Measurements from ENCODE around the gene PLD5. TPM values are rescaled to one million over a fixed set of nuclear protein-coding genes. Genes with fewer than 3 reads are reported as not detected.
"Not testable (repeated sequence)": the region's sequence is repeated elsewhere in the genome, so short reads cannot be mapped to it uniquely, and the experiment has no call there.

The PLD5 gene
- total RNA-seq, 2 donors from 2014 or later, result 0.27 TPM; not detected in 1

- no peak for TF ChIP-seq CTCF (IDR thresholded peaks at IDR 0.05)
- Histone ChIP-seq H3K4me3 (no peak overlapping the region), H3K27ac (no peak overlapping the region), H3K36me3 (no peaks in the 10 kb centered on the region), H3K9ac (ENCODE audit: low read depth in 2 of 2, low read length in 2 of 2) (no peak overlapping the region), H3K4me1 (no peaks in the 10 kb centered on the region), H3K27me3 (no peaks in the 10 kb centered on the region), H3K9me3 (no peaks in the 10 kb centered on the region)
- no peak for DNase-seq
- intact Hi-C loops (cut with DNase I), result no loop called here
Measured at GRCh38 chr1:242405947-242406346, 118.5 kb downstream of the PLD5 start.

GRCh38 chr1:242404296-242404695, 120.2 kb downstream of the PLD5 start:
- Histone ChIP-seq H3K27me3 (no peaks in the 10 kb centered on the region), H3K4me1 (no peaks in the 10 kb centered on the region), H3K4me3 (no peak overlapping the region), H3K9me3 (no peaks in the 10 kb centered on the region), H3K9ac (ENCODE audit: low read depth in 2 of 2, low read length in 2 of 2) (no peak overlapping the region), H3K36me3 (no peaks in the 10 kb centered on the region), H3K27ac (no peak overlapping the region)
- intact Hi-C loops (cut with DNase I), result no loop called here
- TF ChIP-seq CTCF (IDR thresholded peaks at IDR 0.05), result no peak
- DNase-seq, result no peak

GRCh38 chr1:242402956-242403355, 121.5 kb downstream of the PLD5 start:
- Histone ChIP-seq H3K27me3 (no peaks in the 10 kb centered on the region), H3K27ac (no peak overlapping the region), H3K4me3 (no peak overlapping the region), H3K9me3 (no peaks in the 10 kb centered on the region), H3K36me3 (no peaks in the 10 kb centered on the region), H3K4me1 (no peaks in the 10 kb centered on the region), H3K9ac (ENCODE audit: low read depth in 2 of 2, low read length in 2 of 2) (no peak overlapping the region)
- no peak for DNase-seq
- no peak for TF ChIP-seq CTCF (IDR thresholded peaks at IDR 0.05)
- intact Hi-C loops (cut with DNase I), result no loop called here

- Histone ChIP-seq H3K36me3 (no peaks in the 10 kb centered on the region), H3K27me3 (no peaks in the 10 kb centered on the region), H3K9ac (ENCODE audit: low read depth in 2 of 2, low read length in 2 of 2) (no peak overlapping the region), H3K9me3 (no peaks in the 10 kb centered on the region), H3K4me3 (no peak overlapping the region), H3K4me1 (no peaks in the 10 kb centered on the region), H3K27ac (no peak overlapping the region)
- no peak for DNase-seq
- intact Hi-C loops (cut with DNase I), result no loop called here
- TF ChIP-seq CTCF (IDR thresholded peaks at IDR 0.05), result no peak
Measured at GRCh38 chr1:242401937-242402336, 122.6 kb downstream of the PLD5 start.

- Histone ChIP-seq H3K36me3 (no peaks in the 10 kb centered on the region), H3K9ac (ENCODE audit: low read depth in 2 of 2, low read length in 2 of 2) (no peak overlapping the region), H3K27ac (no peak overlapping the region), H3K9me3 (no peaks in the 10 kb centered on the region), H3K4me1 (no peaks in the 10 kb centered on the region), H3K4me3 (no peak overlapping the region), H3K27me3 (no peaks in the 10 kb centered on the region)
- no peak for TF ChIP-seq CTCF (IDR thresholded peaks at IDR 0.05)
- DNase-seq, result no peak
- intact Hi-C loops (cut with DNase I), result no loop called here
Measured at GRCh38 chr1:242398351-242398750, 126.1 kb downstream of the PLD5 start.

GRCh38 chr1:242391896-242392295, 132.6 kb downstream of the PLD5 start:
- no peak overlapping the region for H3K4me3 ChIP-seq
- DNase-seq, result no peak
- intact Hi-C loops (cut with DNase I), result no loop called here
- no peak overlapping the region for H3K27ac ChIP-seq
- H3K9me3 ChIP-seq, result no peaks in the 10 kb centered on the region
- no peaks in the 10 kb centered on the region for H3K36me3 ChIP-seq
- H3K27me3 ChIP-seq, result no peaks in the 10 kb centered on the region
- H3K9ac ChIP-seq (ENCODE audit: low read depth in 2 of 2, low read length in 2 of 2), result no peak overlapping the region
- no peaks in the 10 kb centered on the region for H3K4me1 ChIP-seq
- no peak for TF ChIP-seq CTCF (IDR thresholded peaks at IDR 0.05)

- H3K4me1 ChIP-seq; H3K36me3 ChIP-seq; DNase-seq; H3K9ac ChIP-seq (ENCODE audit: low read depth in 2 of 2, low read length in 2 of 2); H3K27ac ChIP-seq; H3K9me3 ChIP-seq; H3K27me3 ChIP-seq; H3K4me3 ChIP-seq; intact Hi-C loops (cut with DNase I): not testable (repeated sequence)
Measured at GRCh38 chr1:242376121-242376520, 148.4 kb downstream of the PLD5 start.

- H3K27ac ChIP-seq; intact Hi-C loops (cut with DNase I); H3K9ac ChIP-seq (ENCODE audit: low read depth in 2 of 2, low read length in 2 of 2): not testable (repeated sequence)
Measured at GRCh38 chr1:242350446-242350845, 174.1 kb downstream of the PLD5 start.

More at GRCh38 chr1:242350446-242350845, 174.1 kb downstream of the PLD5 start:
- H3K4me1 ChIP-seq, H3K9me3 ChIP-seq, H3K36me3 ChIP-seq, H3K27me3 ChIP-seq, DNase-seq, H3K4me3 ChIP-seq: not testable (repeated sequence)

Measured in colonic mucosa (tissue), 4 donors.